HG02623 (cell line): ENCODE results near the gene VDR.

Experiments used
- ATAC-seq: cut with Tn5 transposase; IDR thresholded peaks from one replicate; pipeline ENCODE4 v1.9.1; 2021; ENCODE audit warnings: moderate library complexity; ENCODE audit not compliant: unreplicated experiment

Gene VDR

DNA sequence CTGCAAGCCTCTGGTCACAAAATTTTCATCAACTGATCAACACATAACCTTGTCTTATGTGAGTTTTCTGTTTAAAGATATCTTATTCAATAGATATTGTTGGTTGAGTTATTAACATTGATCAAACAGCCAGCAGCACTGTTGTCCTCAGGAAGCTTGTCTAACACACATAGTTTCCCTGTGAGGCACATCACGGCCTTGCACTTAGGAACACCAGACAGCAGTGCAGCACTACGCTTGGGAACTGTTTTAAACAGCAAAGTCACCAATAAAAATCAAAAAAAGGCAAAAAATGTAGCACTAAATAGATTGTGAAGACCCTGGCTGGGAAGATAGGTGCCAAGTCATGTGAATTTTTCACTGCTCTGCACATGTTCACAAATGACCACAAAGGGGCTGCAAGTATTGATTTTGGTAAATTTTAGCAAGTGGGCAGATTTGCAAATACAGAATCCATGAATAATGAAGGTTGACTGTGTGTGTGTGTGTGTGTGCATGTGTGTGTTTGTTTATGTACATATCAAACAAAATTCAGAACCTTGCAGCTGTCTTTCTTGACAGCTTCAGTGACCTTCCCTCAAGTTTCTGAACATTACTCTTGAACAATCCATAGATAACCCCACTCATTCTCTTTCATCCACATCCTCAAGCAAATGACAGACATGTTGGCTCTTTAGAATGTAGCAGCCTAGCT lies 28.9 kb downstream of the VDR start:
- ATAC-seq = no peak

DNA sequence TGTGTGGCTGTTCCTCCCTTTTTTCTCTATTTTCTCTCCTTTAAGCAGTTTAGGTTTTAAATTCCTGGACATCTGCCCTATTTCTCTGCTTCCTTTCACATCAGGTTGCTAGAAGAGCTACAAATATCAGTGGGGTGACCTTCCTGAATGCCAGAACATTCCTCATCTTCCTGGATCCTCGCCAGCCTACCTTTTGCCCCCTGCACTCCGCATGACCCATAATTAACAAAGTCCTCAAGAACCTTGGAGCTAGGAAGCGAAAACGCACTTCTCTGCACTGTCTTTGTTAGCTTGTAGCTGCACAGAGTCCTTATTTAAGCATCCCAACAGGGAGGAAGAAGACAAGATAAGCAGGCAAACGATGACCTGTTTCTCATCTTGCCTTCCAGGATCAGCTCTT lies 30.5 kb downstream of the VDR start:
- no peak for ATAC-seq

DNA sequence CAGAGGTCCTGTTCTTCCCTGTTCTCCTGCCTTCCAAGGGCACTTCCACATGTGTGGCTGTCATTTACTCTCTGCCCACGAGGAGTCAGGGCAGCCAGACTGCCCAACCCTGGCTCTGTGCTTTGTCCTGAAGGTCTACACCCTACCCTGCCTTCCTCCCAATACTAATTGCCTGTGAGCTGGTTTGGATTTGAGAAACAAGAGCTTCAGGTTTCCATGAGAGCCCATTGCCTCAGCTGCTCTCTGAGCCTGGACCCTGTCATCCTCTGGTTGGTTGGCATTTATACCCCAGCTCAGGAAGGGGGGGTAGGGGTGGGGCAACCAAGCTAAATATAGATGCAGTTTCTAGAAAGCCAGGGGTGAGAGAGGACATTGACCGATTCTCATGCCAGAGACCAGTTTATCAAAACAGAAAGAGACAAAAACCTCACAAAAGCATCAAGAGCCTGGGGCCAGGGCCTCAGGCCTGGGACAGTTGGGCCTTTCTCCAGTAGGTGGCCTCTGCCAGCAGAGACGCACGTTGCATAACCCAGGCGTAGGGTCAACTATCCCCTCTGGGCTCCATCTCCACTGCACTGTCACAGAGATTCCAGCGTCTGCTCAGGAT lies 34.5 kb downstream of the VDR start:
- no peak for ATAC-seq

DNA sequence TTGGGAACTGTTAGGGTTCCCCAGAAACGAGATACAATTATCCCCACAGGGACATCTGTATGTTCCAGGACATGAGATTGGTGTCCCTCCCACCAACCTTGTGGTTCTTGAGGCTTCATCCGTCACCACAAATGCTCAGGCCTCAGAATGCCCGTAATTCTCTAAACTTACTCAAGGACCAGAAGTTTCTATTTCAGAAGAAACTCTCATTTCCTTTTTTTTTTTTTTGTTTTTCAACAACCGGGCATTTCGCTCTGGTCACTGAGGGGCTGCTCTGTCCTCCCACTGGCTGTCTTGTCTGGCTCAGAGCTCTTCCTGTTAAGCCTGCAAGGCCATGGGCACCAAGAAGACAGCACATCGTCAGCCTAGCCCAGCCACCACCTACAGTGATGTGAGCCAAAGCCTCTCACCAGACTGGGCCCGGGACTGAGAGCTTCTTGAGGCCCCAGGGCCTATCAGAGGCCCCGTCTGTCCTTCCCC lies 36.2 kb downstream of the VDR start:
- ATAC-seq = peak; percentile 64

DNA sequence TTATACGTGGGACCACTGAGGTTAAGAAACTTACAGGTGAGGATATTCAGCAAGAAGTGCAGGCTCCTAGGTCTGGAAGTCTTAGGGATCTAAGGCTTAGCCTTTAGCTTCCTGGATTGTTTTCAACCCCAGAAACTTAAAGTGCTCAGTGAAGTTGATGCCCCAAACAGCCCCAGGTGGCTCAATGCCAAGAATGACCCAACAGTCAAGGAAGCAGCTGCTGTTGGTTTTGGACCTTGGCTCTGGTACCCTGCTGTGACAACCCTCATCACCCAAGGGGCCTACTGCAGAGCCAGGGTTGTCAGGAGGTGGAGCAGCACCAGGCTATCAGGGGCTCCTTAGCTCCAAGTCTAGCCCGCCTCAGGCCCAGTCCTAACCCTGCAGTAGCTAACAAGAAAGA lies 36.8 kb downstream of the VDR start:
- no peak for ATAC-seq

DNA sequence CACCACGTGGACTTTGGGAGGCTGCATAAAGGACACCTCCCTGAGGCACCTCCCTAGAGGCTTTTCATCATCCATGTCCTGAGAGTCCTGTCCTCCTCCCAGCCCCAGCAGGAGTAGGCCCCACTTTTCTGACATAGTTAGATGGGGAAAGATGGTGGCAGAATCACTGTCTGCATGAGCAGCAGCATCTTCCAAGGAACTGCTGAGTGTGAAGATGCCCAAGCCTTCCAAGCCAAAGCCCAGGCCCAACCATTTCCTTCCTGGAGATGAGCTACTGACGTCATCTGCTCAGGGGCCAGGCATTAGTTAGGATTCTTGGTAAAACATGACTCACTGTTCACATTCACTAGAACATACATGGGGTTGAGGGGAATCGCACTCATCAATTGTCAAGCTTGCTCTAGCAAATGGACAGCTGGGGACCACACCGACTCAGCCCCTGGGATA lies 37.3 kb downstream of the VDR start:
- ATAC-seq = no peak

DNA sequence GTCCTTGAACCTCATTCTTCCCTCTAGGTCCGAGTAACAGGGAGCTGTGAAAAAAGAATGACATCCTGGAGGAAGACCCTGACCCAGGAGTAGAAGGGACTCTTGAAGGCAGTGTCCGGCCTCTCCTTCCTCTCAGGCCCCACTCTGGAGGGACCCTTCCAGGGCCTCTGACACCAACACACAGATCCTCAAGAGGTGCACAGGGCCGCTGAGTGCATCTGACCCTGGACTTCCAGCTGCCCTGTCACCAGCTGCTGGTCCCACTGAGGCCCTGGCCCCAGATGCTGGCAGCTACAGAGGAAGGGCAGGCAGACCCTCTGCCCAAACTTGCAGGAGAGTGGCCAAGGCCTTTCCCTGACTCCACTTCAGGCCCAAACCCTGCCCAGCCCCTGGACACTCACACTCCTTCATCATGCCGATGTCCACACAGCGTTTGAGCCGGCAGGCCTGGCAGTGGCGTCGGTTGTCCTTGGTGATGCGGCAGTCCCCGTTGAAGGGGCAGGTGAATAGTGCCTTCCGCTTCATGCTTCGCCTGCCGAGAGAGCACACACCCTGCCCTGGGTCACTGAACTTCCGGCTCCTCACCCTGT lies 40.1 kb downstream of the VDR start:
- no peak for ATAC-seq

DNA sequence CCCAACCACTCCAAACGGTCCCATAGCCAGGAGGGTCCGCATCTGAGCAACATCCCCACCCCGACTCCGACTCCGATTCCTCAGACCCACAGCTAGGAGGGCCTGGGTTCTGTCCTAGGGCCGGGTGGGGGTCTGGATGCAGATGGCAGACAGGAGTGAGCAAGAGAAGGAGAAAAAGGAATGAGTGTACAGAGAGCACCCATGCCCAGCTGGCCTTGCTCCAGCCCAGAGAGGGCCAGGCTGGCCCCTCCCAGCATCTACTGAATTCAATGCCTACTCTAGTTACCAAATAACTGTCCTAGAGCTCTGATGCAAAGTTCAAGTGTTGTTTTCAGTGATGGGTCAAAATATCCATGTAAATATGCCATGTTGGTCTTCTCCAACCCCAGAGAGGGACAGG lies 40.8 kb downstream of the VDR start:
- no peak for ATAC-seq

DNA sequence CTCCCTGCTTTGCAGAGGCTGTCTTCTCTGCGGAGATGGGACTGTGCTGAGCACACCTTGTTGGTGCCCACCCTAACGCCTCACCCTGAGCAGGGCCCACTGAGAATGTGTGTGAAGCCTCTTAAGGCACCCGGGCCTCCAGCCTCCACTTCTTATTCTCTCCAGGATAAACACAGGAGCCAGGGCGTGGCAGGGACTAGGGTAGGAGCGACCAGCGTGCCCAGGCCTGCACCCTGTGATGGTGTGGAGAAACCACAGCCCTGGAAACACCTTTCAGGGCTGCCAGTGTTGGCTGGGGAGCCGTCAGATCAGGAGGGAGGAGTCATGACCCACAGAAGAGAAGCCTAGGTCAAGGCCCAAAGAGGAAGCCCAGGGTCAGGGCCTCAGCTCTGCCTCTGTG lies 41.3 kb downstream of the VDR start:
- ATAC-seq = no peak

DNA sequence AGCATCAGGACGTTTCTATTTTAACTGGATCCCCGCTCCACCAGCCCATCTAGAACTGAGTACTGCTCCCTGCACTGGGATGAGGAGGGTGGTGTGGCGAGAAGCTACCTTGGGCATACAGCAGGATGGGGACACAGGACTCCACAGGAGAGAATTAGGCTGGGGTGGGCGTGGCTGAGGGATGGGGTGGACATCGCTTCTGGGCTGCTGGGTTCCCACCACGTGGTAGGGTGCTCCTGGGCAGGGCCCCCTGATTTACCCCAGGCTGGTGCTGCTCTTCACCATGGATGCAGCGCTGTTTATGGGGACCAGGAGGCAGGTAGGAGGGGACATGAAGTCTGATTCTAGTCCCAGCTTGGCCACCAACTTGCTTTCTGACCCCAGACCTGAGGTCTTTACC lies 41.9 kb downstream of the VDR start:
- ATAC-seq = no peak

DNA sequence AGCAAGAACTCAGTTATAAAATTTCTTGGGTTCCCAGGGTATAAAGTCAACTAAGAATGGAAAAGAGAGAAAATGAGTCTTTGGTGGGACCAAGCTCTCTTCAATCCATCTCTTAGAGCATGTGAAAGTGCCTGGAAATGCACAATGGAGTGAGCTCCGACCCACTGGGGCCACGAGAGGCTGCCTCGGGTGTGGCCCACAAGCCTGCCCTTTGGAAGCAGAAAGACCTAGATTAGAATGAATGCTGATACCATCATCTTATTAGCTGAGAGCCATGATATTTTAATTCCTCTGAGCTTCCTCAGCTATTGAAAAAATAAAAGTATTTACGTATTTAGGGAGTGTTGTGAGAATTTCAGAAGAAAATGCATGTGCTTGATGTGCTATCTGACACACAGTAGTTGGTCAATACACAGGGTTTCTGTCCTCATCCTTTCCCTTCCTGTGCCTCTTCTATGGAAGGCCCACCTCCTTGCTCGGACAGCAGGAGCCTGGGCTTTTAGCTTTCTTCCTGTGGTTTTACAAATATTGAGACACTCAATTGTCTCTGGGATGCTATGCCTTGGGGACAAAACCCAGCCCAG lies 42.5 kb downstream of the VDR start:
- ATAC-seq = no peak

DNA sequence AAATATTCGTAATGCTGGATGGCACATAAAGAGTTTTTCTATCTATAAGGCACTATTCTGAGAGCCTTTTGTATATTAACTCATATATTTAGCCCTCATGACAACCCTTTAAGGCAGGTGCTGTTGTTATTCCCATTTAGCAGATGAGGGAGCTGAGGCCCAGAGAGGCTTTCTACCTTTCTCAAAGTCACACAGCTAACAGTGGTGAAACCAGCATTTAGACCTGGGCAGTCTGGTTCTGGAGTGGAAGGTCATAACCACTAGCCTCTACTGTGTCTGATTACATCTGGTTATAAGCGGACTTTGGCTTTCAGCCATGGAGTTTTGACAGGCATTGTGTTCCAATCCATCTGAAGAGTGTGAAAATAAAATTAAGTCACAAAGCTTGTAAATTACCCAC lies 43.9 kb downstream of the VDR start:
- ATAC-seq = no peak

DNA sequence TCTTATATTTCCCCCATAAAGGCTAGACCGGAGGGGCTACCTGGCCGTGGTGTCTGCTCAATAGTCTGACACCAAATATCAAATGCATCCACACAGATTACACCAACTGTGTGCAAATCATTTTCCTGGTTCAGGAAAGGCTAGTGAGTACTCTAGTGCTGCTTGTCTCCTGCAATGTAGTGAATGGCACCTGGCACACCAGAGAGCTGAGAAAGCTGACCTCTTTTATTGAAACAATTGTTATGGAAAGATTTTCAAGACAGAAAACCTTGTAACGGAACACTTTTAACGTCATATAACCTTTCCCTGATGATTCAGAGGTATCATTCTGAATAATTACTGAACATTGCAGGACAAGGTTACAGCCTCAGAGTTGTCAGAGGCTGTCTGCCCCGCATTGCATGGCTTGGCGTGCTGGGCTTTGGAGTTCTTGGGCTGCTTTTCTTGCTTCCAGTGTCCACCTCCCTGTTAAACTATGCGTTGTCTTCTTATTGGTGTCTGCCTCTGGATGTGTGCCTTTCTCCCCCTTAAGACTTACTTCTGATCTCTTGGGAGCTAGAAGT lies 44.4 kb downstream of the VDR start:
- no peak for ATAC-seq

DNA sequence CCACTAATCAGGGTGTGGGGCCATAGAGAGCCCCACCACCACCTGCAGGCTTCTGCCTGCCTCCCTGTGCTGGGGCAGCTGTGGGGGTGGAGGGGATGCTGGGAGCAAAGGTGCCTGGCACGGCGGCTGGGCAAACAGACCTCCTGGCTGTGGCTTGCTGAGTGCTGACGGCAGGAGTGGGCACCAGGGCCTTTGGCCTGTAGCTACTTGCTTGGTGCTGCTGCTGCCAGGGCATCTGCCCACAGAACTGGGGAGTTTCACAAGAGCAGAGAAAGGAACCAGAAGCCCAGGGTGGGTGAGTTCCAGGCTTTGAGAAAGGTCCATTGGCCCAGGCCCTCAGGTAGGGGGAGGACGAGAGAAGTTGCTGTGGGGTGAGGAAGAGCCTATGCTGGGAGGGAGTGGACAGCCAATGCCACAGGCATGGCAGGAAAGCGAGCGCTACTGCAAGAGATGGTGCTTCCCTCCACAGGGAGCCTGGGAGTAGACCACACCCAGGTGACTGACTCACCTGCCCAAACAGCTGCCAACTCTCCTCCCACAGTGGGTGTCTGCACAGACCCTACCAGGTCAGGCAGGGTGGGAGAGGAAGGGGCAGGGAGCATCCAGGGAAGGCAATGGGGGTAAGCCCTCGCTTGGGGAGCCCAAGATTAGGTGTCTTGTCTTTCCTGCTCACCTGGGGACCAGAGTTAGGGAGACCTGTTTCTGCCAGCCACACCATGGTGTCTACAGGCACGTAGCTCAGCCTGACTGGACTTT lies 46.1 kb downstream of the VDR start:
- no peak for ATAC-seq

DNA sequence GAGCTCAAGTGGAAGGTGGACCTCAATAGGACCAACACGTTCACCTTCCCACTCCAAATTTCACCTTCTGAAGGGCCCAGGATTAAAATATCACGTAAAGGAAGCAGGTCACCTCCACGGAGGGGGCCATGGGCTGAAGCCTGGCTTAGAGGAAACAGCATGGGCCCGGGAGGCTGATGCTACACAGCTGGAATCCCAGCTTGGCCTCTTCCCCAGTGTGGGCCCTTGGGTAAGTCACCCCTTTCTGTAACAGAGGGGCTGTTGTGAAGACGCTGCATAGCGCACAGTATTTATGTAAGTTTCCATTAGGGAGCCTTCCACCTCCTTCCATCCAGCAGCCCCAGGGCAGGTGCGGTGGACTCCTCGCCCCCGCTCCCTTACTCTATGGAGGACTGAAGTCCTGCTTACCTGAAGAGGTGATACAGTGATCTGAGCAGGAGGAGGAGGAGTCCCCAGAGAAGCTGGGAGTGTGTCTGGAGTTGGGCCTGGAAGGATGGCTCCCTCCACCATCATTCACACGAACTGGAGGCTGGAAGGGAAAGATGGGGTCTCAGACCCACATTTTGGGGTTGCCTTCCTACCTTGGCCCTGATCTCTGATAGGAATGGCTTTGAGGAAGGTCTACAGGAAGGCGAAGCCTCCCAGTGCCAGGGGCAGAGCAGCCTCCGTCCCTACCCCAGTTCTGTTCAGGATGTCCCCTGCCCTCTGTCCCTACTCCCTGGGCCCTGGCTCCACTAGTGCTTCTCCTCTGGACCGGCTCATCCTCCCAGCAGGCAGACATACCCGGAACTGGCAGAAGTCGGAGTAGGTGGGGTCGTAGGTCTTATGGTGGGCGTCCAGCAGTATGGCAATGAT lies 47.8 kb downstream of the VDR start:
- ATAC-seq = no peak

DNA sequence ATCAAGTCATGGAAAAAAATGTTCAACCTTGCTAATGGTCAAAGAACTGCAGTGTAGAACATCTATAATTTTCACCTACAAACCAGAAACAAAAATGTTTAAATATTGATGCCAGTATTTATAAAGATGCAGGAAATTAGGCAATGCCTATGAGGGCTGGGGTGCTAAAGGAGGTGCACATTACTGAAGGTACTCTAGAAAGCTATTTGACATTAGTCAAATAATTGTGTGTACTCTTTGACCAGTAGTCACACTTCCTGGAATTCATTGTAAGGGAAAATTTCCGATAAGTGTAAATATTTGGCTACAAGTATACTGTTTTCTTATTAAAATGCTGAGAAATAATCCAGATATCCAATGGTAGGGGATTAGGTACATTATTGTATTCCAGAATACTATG lies 48.7 kb downstream of the VDR start:
- ATAC-seq = no peak

DNA sequence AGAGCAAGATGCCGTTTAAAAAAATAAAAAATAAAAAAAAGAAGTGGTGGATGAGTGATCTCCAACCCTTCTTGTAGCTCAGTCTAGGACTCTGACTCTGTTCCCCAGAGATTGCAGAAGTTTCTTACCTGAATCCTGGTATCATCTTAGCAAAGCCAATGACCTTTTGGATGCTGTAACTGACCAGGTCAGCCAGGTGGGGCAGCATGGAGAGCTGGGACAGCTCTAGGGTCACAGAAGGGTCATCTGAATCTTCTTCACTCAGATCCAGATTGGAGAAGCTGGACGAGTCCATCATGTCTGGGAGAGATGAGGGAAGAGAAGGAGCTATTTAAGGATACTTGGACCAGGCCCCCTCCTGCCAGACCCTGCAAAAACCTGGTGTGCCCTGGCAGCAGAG lies 49.3 kb downstream of the VDR start:
- no peak for ATAC-seq

DNA sequence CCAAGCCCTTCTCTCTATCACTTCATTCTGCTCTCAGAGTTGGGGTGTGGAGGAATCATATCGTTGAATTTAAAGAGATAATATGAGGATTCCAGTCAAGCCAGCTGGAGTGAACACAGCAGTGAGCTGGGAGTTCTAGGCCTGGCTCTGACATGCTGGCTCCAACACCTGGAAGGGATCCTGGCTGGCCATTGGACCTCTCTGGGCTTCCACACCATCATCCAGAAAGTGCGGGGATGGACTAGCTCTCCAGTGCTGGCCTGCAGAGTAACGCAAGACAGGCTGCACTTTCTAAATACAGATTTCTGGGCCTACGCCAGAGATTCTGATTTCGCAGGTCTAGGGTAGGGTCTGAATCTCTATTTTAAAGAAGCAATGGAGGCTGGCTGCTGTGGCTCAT lies 50.3 kb downstream of the VDR start:
- no peak for ATAC-seq

DNA sequence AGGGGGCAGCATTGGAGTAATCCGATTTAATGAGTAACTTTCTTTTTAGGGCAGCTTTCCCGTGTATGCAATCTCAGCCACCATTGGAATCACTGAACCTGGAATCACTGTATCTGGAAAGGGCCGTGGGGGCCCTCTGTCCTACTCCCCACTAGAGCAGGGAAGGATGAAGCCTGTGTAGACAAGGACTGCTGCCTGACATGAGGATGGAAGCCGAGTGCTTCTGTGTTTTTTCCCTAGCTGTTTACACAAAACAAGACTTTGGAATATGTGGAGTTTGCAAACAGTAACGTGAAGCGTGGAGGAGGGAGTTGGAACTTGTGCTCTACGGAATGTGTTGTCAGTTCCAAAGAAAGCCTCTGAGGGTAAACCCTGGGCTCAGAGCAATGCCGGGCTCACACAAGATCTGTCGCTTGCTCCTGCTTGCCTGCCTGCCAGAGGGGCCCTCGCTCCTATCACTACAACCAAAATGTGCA lies 52.7 kb downstream of the VDR start:
- no peak for ATAC-seq
